HG02981 (cell line): ENCODE data around the gene MERTK.
"Not testable (repeated sequence)": the region's sequence is repeated elsewhere in the genome, so short reads cannot be mapped to it uniquely, and the experiment has no call there.

Source experiments
- ATAC-seq: cut with Tn5 transposase; IDR thresholded peaks from one replicate; pipeline ENCODE4 v1.9.1; 2021; ENCODE audit warnings: mild to moderate bottlenecking, moderate library complexity; ENCODE audit not compliant: unreplicated experiment

MERTK gene

GRCh38 chr2:111897924-111898702 lies at the start of gene MERTK:
MERTK (plus strand) TSS chr2:111898607; CDS start chr2:111898736, 129 bp downstream.
- ATAC-seq: peak; percentile 54

GRCh38 chr2:111850646-111851045 lies 47.8 kb upstream of the MERTK start:
- not testable (repeated sequence) for ATAC-seq

GRCh38 chr2:111852544-111852943 lies 45.9 kb upstream of the MERTK start:
- not testable (repeated sequence) for ATAC-seq

GRCh38 chr2:111860005-111860404 lies 38.4 kb upstream of the MERTK start:
- ATAC-seq: not testable (repeated sequence)

GRCh38 chr2:111865124-111865523 lies 33.3 kb upstream of the MERTK start:
- not testable (repeated sequence) for ATAC-seq

GRCh38 chr2:111872806-111873205 lies 25.6 kb upstream of the MERTK start:
- not testable (repeated sequence) for ATAC-seq

GRCh38 chr2:111883661-111884591 lies 14.5 kb upstream of the MERTK start, which contains the start of gene ANAPC1:
ANAPC1 (minus strand) TSS chr2:111884193; CDS start chr2:111880825, 3,368 bp downstream.
- peak; percentile 79 for ATAC-seq

- no peak for ATAC-seq
Observed at GRCh38 chr2:111884592-111884964, 13.8 kb upstream of the MERTK start.

- no peak for ATAC-seq
Observed at GRCh38 chr2:111896024-111896423, 2.4 kb upstream of the MERTK start.

- ATAC-seq: no peak
Observed at GRCh38 chr2:111896576-111896975, 1.8 kb upstream of the MERTK start.

GRCh38 chr2:111897630-111897923 lies 830 bp upstream of the MERTK start:
- peak; percentile 22 for ATAC-seq

GRCh38 chr2:111898703-111899514 lies 502 bp downstream of the MERTK start:
- ATAC-seq: peak; percentile 8

- ATAC-seq: no peak
Observed at GRCh38 chr2:111900859-111901258, 2.5 kb downstream of the MERTK start.

GRCh38 chr2:111903516-111903915 lies 5.1 kb downstream of the MERTK start:
- no peak for ATAC-seq

GRCh38 chr2:111903930-111904439 lies 5.6 kb downstream of the MERTK start:
- ATAC-seq: no peak

- no peak for ATAC-seq
Observed at GRCh38 chr2:111904726-111905474, 6.5 kb downstream of the MERTK start.

GRCh38 chr2:111905475-111905869 lies 7.1 kb downstream of the MERTK start:
- ATAC-seq: not testable (repeated sequence)

GRCh38 chr2:111905990-111906735 lies 7.8 kb downstream of the MERTK start:
- ATAC-seq: peak; percentile 49

- no peak for ATAC-seq
Observed at GRCh38 chr2:111908578-111908977, 10.2 kb downstream of the MERTK start.
